ENCODE measurements around the gene ACTBL2. TPM values are rescaled to one million over a fixed set of nuclear protein-coding genes. Genes with fewer than 3 reads are reported as not detected.

Gene ACTBL2
- total and polyA plus RNA-seq, 2 of the 13 experiments (the other 11 are each of a cell fraction or from before 2014, with no cell fraction given) = not detected

DNA sequence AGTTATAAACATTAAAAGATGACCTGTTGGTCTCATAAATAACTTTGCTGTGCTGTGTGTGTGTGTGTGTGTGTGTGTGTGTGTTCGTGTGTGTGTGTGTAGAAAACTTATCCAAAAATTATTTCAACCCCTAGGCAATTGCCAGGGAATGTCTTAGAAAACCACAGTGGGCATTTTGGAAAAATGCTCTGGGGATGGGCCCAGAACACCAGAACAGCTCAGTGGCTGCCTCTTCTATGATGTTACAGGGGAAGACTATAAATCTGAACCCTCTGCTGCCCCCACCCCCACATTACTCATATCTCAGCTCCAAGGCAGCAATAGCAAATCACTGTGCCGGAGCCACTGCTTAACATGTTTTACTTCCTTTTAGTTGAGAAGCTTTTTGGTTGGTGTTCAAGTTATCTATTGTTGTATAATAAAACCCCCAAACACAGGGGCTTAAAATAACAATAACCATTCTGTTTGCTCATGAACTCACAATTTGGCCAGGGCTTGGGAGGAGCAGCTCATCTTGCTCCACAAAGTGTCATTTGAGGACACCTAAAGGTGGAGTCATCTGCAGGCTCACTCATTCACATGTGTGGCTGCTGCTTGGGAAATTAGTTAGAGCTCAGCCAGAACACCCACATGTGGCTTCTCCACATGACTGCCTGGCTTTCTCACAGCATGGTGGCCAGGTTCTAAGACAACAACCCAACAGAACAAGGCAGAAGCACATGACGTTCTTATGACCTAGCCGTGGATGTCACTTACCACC lies 40.4 kb downstream of the ACTBL2 start (continued):
- TF ChIP-seq, protein P1, sequence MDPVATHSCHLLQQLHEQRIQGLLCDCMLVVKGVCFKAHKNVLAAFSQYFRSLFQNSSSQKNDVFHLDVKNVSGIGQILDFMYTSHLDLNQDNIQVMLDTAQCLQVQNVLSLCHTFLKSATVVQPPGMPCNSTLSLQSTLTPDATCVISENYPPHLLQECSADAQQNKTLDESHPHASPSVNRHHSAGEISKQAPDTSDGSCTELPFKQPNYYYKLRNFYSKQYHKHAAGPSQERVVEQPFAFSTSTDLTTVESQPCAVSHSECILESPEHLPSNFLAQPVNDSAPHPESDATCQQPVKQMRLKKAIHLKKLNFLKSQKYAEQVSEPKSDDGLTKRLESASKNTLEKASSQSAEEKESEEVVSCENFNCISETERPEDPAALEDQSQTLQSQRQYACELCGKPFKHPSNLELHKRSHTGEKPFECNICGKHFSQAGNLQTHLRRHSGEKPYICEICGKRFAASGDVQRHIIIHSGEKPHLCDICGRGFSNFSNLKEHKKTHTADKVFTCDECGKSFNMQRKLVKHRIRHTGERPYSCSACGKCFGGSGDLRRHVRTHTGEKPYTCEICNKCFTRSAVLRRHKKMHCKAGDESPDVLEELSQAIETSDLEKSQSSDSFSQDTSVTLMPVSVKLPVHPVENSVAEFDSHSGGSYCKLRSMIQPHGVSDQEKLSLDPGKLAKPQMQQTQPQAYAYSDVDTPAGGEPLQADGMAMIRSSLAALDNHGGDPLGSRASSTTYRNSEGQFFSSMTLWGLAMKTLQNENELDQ (CRISPR knock-in tag; IDR thresholded peaks at IDR 0.05; ENCODE audit: borderline replicate concordance) = no peak
- no peak for TF ChIP-seq STAG1 (CRISPR knock-in tag; IDR thresholded peaks at IDR 0.05)
- TF ChIP-seq ARNTL (CRISPR knock-in tag; IDR thresholded peaks at IDR 0.05) = no peak
- no peak for TF ChIP-seq REL (CRISPR knock-in tag; conservative IDR thresholded peaks at IDR 0.05)
- TF ChIP-seq ZNF224 (CRISPR knock-in tag; IDR thresholded peaks at IDR 0.05) = no peak
- TF ChIP-seq, protein P2, sequence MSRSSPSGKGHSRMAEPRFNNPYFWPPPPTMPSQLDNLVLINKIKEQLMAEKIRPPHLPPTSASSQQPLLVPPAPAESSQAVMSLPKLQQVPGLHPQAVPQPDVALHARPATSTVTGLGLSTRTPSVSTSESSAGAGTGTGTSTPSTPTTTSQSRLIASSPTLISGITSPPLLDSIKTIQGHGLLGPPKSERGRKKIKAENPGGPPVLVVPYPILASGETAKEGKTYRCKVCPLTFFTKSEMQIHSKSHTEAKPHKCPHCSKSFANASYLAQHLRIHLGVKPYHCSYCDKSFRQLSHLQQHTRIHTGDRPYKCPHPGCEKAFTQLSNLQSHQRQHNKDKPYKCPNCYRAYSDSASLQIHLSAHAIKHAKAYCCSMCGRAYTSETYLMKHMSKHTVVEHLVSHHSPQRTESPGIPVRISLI (CRISPR knock-in tag; IDR thresholded peaks at IDR 0.05; ENCODE audit: borderline replicate concordance) = no peak
- TF ChIP-seq, protein P3, sequence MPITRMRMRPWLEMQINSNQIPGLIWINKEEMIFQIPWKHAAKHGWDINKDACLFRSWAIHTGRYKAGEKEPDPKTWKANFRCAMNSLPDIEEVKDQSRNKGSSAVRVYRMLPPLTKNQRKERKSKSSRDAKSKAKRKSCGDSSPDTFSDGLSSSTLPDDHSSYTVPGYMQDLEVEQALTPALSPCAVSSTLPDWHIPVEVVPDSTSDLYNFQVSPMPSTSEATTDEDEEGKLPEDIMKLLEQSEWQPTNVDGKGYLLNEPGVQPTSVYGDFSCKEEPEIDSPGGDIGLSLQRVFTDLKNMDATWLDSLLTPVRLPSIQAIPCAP (CRISPR knock-in tag; IDR thresholded peaks at IDR 0.05; ENCODE audit: low read depth) = no peak
- TF ChIP-seq MAF1 (CRISPR knock-in tag; IDR thresholded peaks at IDR 0.05; ENCODE audit: borderline replicate concordance) = no peak
- no peak for TF ChIP-seq ZNF878 (CRISPR knock-in tag; IDR thresholded peaks at IDR 0.05)
- no peak for TF ChIP-seq CC2D1A (CRISPR knock-in tag; IDR thresholded peaks at IDR 0.05)
- TF ChIP-seq, protein P4, sequence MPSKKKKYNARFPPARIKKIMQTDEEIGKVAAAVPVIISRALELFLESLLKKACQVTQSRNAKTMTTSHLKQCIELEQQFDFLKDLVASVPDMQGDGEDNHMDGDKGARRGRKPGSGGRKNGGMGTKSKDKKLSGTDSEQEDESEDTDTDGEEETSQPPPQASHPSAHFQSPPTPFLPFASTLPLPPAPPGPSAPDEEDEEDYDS (CRISPR knock-in tag; IDR thresholded peaks at IDR 0.05) = no peak
- TF ChIP-seq, protein P5, sequence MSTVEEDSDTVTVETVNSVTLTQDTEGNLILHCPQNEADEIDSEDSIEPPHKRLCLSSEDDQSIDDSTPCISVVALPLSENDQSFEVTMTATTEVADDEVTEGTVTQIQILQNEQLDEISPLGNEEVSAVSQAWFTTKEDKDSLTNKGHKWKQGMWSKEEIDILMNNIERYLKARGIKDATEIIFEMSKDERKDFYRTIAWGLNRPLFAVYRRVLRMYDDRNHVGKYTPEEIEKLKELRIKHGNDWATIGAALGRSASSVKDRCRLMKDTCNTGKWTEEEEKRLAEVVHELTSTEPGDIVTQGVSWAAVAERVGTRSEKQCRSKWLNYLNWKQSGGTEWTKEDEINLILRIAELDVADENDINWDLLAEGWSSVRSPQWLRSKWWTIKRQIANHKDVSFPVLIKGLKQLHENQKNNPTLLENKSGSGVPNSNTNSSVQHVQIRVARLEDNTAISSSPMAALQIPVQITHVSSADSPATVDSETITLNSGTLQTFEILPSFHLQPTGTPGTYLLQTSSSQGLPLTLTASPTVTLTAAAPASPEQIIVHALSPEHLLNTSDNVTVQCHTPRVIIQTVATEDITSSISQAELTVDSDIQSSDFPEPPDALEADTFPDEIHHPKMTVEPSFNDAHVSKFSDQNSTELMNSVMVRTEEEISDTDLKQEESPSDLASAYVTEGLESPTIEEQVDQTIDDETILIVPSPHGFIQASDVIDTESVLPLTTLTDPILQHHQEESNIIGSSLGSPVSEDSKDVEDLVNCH (CRISPR knock-in tag; IDR thresholded peaks at IDR 0.05) = no peak
- TF ChIP-seq, protein P6, sequence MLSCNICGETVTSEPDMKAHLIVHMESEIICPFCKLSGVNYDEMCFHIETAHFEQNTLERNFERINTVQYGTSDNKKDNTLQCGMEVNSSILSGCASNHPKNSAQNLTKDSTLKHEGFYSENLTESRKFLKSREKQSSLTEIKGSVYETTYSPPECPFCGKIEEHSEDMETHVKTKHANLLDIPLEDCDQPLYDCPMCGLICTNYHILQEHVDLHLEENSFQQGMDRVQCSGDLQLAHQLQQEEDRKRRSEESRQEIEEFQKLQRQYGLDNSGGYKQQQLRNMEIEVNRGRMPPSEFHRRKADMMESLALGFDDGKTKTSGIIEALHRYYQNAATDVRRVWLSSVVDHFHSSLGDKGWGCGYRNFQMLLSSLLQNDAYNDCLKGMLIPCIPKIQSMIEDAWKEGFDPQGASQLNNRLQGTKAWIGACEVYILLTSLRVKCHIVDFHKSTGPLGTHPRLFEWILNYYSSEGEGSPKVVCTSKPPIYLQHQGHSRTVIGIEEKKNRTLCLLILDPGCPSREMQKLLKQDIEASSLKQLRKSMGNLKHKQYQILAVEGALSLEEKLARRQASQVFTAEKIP (CRISPR knock-in tag; IDR thresholded peaks at IDR 0.05; ENCODE audit: borderline replicate concordance) = no peak

Measured in HepG2 (cell line).